ENCODE data around the gene CCSAP. TPM values are rescaled to one million over a fixed set of nuclear protein-coding genes. Genes with fewer than 3 reads are reported as not detected.
A peak's percentile ranks its signal among the peaks of the same experiment; 100 is the strongest.
"Not testable (repeated sequence)": the region's sequence is repeated elsewhere in the genome, so short reads cannot be mapped to it uniquely, and the experiment has no call there.

The CCSAP gene
- 1 to 10 TPM; 2.1 to 2.7 TPM for total RNA-seq
- long read RNA-seq, full-length matches to known transcripts = 2 of 5 reads
- long read RNA-seq, partial matches to known transcripts = 0 of 5 reads
- long read RNA-seq, other reads (novel, unspliced or antisense) = 3 of 5 reads

GRCh38 chr1:229342656-229343569, at the start of gene CCSAP:
Gene CCSAP (minus strand): TSS chr1:229343047. CDS start chr1:229342465, 582 bp downstream.
- intact Hi-C loops (cut with DNase I, micrococcal nuclease) = no loop called here
- DNase-seq (peak; percentile 45 to 71), ATAC-seq (peak; percentile 73)

GRCh38 chr1:229390130-229390529, 47.3 kb upstream of the CCSAP start:
- intact Hi-C loops (cut with DNase I, micrococcal nuclease) = no loop called here
- DNase-seq = no peak
- no peak for ATAC-seq

- ATAC-seq (no peak), DNase-seq (no peak)
- intact Hi-C loops (cut with DNase I, micrococcal nuclease) = no loop called here
Observed at GRCh38 chr1:229388897-229389580, 46.2 kb upstream of the CCSAP start.

GRCh38 chr1:229385853-229386456, 43.1 kb upstream of the CCSAP start:
- intact Hi-C loops (cut with DNase I, micrococcal nuclease) = no loop called here
- ATAC-seq (no peak), DNase-seq (no peak)

GRCh38 chr1:229384822-229385221, 42.0 kb upstream of the CCSAP start:
- DNase-seq = no peak
- intact Hi-C loops (cut with DNase I, micrococcal nuclease) = no loop called here
- no peak for ATAC-seq

- intact Hi-C loops (cut with DNase I, micrococcal nuclease) = no loop called here
- DNase-seq = no peak
- no peak for ATAC-seq
Observed at GRCh38 chr1:229383961-229384360, 41.1 kb upstream of the CCSAP start.

GRCh38 chr1:229383188-229383587, 40.3 kb upstream of the CCSAP start:
- ATAC-seq (no peak), DNase-seq (no peak)
- intact Hi-C loops (cut with DNase I, micrococcal nuclease) = no loop called here

GRCh38 chr1:229381234-229381633, 38.4 kb upstream of the CCSAP start:
- intact Hi-C loops (cut with DNase I, micrococcal nuclease) = no loop called here
- no peak for DNase-seq
- ATAC-seq = no peak

- intact Hi-C loops (cut with DNase I, micrococcal nuclease) = no loop called here
- ATAC-seq (no peak), DNase-seq (no peak)
Observed at GRCh38 chr1:229380536-229381160, 37.8 kb upstream of the CCSAP start.

GRCh38 chr1:229379846-229380245, 37.0 kb upstream of the CCSAP start:
- intact Hi-C loops (cut with DNase I, micrococcal nuclease) = no loop called here
- ATAC-seq = no peak
- DNase-seq = no peak

GRCh38 chr1:229378586-229379367, 35.9 kb upstream of the CCSAP start:
- ATAC-seq = no peak
- DNase-seq = no peak
- intact Hi-C loops (cut with DNase I, micrococcal nuclease) = no loop called here

- DNase-seq; intact Hi-C loops (cut with DNase I, micrococcal nuclease); ATAC-seq: not testable (repeated sequence)
Observed at GRCh38 chr1:229378035-229378434, 35.2 kb upstream of the CCSAP start.

GRCh38 chr1:229377429-229377828, 34.6 kb upstream of the CCSAP start:
- intact Hi-C loops (cut with DNase I, micrococcal nuclease) = no loop called here
- DNase-seq (no peak), ATAC-seq (no peak)

GRCh38 chr1:229376521-229376920, 33.7 kb upstream of the CCSAP start:
- DNase-seq (no peak), ATAC-seq (no peak)
- intact Hi-C loops (cut with DNase I, micrococcal nuclease) = no loop called here

- ATAC-seq = no peak
- intact Hi-C loops (cut with DNase I, micrococcal nuclease) = no loop called here
- no peak for DNase-seq
Observed at GRCh38 chr1:229374485-229374884, 31.6 kb upstream of the CCSAP start.

GRCh38 chr1:229373395-229373794, 30.5 kb upstream of the CCSAP start:
- intact Hi-C loops (cut with DNase I, micrococcal nuclease) = no loop called here
- ATAC-seq (no peak), DNase-seq (no peak)

- intact Hi-C loops (cut with DNase I, micrococcal nuclease) = no loop called here
- DNase-seq = no peak
- no peak for ATAC-seq
Observed at GRCh38 chr1:229372251-229372650, 29.4 kb upstream of the CCSAP start.

- DNase-seq = no peak
- no peak for ATAC-seq
- intact Hi-C loops (cut with DNase I, micrococcal nuclease) = no loop called here
Observed at GRCh38 chr1:229371624-229372023, 28.8 kb upstream of the CCSAP start.
